ENCODE data around the gene SUMO1.

GRCh38 chr2:202221873-202222272, 16.5 kb downstream of the SUMO1 start:
- TF ChIP-seq, protein P1, sequence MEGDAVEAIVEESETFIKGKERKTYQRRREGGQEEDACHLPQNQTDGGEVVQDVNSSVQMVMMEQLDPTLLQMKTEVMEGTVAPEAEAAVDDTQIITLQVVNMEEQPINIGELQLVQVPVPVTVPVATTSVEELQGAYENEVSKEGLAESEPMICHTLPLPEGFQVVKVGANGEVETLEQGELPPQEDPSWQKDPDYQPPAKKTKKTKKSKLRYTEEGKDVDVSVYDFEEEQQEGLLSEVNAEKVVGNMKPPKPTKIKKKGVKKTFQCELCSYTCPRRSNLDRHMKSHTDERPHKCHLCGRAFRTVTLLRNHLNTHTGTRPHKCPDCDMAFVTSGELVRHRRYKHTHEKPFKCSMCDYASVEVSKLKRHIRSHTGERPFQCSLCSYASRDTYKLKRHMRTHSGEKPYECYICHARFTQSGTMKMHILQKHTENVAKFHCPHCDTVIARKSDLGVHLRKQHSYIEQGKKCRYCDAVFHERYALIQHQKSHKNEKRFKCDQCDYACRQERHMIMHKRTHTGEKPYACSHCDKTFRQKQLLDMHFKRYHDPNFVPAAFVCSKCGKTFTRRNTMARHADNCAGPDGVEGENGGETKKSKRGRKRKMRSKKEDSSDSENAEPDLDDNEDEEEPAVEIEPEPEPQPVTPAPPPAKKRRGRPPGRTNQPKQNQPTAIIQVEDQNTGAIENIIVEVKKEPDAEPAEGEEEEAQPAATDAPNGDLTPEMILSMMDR (IDR thresholded peaks at IDR 0.05) = no peak
- no peak for TF ChIP-seq ZFX (IDR thresholded peaks at IDR 0.05; ENCODE audit: borderline replicate concordance)

All from 22Rv1 (cell line).